Measurements from ENCODE around the gene KRTAP4-2.
"Not testable (repeated sequence)": the region's sequence is repeated elsewhere in the genome, so short reads cannot be mapped to it uniquely, and the experiment has no call there.

GRCh38 chr17:41189837-41190318, 11.9 kb upstream of the KRTAP4-2 start, which contains the start of gene KRTAP9-1:
- not testable (repeated sequence) for TF ChIP-seq CTCF, EP300, POLR2A (IDR thresholded peaks at IDR 0.05)
